ENCODE results near the gene SORCS2.

Gene SORCS2

GRCh38 chr4:7384003-7384928 is 191.9 kb downstream of the SORCS2 start:
- DNase-seq (ENCODE audit: insufficient read length, low spot score) (no peak), FAIRE-seq (no peak)

GRCh38 chr4:7384929-7385890 is 192.9 kb downstream of the SORCS2 start:
- FAIRE-seq (no peak), DNase-seq (ENCODE audit: insufficient read length, low spot score) (no peak)

GRCh38 chr4:7387925-7388324 is 195.6 kb downstream of the SORCS2 start:
- FAIRE-seq (peak; percentile 94), DNase-seq (ENCODE audit: insufficient read length, low spot score) (no peak)

- FAIRE-seq (no peak), DNase-seq (ENCODE audit: insufficient read length, low spot score) (no peak)
Observed at GRCh38 chr4:7388627-7389026, 196.3 kb downstream of the SORCS2 start.

GRCh38 chr4:7389101-7389701 is 196.9 kb downstream of the SORCS2 start:
- DNase-seq (ENCODE audit: insufficient read length, low spot score) (no peak), FAIRE-seq (no peak)

- DNase-seq (ENCODE audit: insufficient read length, low spot score): no peak
- FAIRE-seq: no peak
Observed at GRCh38 chr4:7389719-7390118, 197.4 kb downstream of the SORCS2 start.

- DNase-seq (ENCODE audit: insufficient read length, low spot score) (no peak), FAIRE-seq (no peak)
Observed at GRCh38 chr4:7390336-7390735, 198.0 kb downstream of the SORCS2 start.

GRCh38 chr4:7390906-7391636 is 198.7 kb downstream of the SORCS2 start:
- FAIRE-seq: no peak
- no peak for DNase-seq (ENCODE audit: insufficient read length, low spot score)

- FAIRE-seq: no peak
- DNase-seq (ENCODE audit: insufficient read length, low spot score): no peak
Observed at GRCh38 chr4:7391637-7392437, 199.5 kb downstream of the SORCS2 start.

- DNase-seq (ENCODE audit: insufficient read length, low spot score) (no peak), FAIRE-seq (no peak)
Observed at GRCh38 chr4:7392438-7393421, 200.4 kb downstream of the SORCS2 start.

- DNase-seq (ENCODE audit: insufficient read length, low spot score) (no peak), FAIRE-seq (no peak)
Observed at GRCh38 chr4:7393601-7394575, 201.6 kb downstream of the SORCS2 start.

- no peak for FAIRE-seq
- DNase-seq (ENCODE audit: insufficient read length, low spot score): no peak
Observed at GRCh38 chr4:7394681-7395451, 202.5 kb downstream of the SORCS2 start.

GRCh38 chr4:7395645-7396044 is 203.3 kb downstream of the SORCS2 start:
- FAIRE-seq (no peak), DNase-seq (ENCODE audit: insufficient read length, low spot score) (no peak)

GRCh38 chr4:7396186-7396910 is 204.0 kb downstream of the SORCS2 start:
- no peak for FAIRE-seq
- DNase-seq (ENCODE audit: insufficient read length, low spot score): no peak

GRCh38 chr4:7397206-7398103 is 205.1 kb downstream of the SORCS2 start:
- no peak for FAIRE-seq

More at GRCh38 chr4:7397206-7398103, 205.1 kb downstream of the SORCS2 start:
- no peak for DNase-seq (ENCODE audit: insufficient read length, low spot score)
